Colonic mucosa (tissue), 4 donors: Measurements from ENCODE around the gene TMEM121B. TPM values are rescaled to one million over a fixed set of nuclear protein-coding genes. Genes with fewer than 3 reads are reported as not detected.

ENCODE experiments used
- DNase-seq: peaks from one replicate; pipeline ENCODE4 v3.0.0-alpha.2; 2020
- H3K27ac ChIP-seq: fragments of 200-600 bp; one replicate; pipeline ENCODE4 v1.8.0; 2021
- H3K27me3 ChIP-seq: fragments of 200-600 bp; one replicate; pipeline ENCODE4 v1.8.0; 2021
- H3K36me3 ChIP-seq: fragments of 200-600 bp; one replicate; pipeline ENCODE4 v1.8.0; 2021
- H3K4me1 ChIP-seq: fragments of 200-600 bp; one replicate; pipeline ENCODE4 v1.8.0; 2021; ENCODE audit warnings: mild to moderate bottlenecking
- H3K4me3 ChIP-seq: fragments of 200-600 bp; one replicate; pipeline ENCODE4 v1.8.0; 2021
- H3K9ac ChIP-seq, 2 donors: one replicate each; pipeline ENCODE4 v1.7.0; 2013; ENCODE audit warnings: control low read depth in 2 of 2, low read depth in 2 of 2, low read length in 2 of 2
- H3K9me3 ChIP-seq: fragments of 200-600 bp; one replicate; pipeline ENCODE4 v1.8.0; 2021
- intact Hi-C: fragments of 100-400 bp; cut with DNase I; formaldehyde crosslinking; loops from one replicate; pipeline ENCODE4 v1.14.1; 2022
- total RNA-seq, 2 donors: library from RNA; stranded (reverse); fragmentation: NEBNext Ultra II Directional in 1 of 2; extraction: Animal tissue kit (Norgen Biotek cat#: 25700) in 1 of 2; gene quantifications; one replicate each; pipeline ENCODE4 v1.2.1, GENCODE V29; 2021
- TF ChIP-seq, protein P1 (sequence below): fragments of 200-600 bp; IDR thresholded peaks from one replicate; pipeline ENCODE4 v1.8.0; 2022; ENCODE audit warnings: antibody characterized with exemption, mild to moderate bottlenecking
- donor health status: healthy.
- donor health status: DM: no; HTN: no; CAD: no.
- donor health status: DM: no; HTN: no; CAD: no.

Gene TMEM121B
- total RNA-seq, 2 donors from 2014 or later: 0.12 to 0.64 TPM

DNA sequence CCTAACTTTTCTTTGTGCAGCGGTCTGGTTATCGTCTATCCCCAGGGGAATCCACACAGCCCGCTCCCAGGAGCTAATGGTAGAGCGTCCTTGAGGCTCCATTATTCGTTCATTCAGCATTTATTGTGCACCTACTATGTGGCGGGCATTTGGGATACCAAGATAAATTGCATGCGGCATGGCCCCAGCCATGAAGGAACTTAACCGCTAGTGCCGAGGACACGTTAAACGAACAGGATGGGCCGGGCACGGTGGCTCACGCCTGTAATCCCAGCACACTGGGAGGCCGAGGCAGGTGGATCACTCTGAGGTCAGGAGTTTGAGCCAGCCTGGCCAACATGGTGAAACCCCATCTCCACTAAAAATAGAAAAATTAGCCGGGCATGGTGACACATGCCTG, 11.2 kb downstream of the TMEM121B start:
- intact Hi-C loops: no loop called here
- no peaks in the 10 kb centered on the region for H3K9me3 ChIP-seq

DNA sequence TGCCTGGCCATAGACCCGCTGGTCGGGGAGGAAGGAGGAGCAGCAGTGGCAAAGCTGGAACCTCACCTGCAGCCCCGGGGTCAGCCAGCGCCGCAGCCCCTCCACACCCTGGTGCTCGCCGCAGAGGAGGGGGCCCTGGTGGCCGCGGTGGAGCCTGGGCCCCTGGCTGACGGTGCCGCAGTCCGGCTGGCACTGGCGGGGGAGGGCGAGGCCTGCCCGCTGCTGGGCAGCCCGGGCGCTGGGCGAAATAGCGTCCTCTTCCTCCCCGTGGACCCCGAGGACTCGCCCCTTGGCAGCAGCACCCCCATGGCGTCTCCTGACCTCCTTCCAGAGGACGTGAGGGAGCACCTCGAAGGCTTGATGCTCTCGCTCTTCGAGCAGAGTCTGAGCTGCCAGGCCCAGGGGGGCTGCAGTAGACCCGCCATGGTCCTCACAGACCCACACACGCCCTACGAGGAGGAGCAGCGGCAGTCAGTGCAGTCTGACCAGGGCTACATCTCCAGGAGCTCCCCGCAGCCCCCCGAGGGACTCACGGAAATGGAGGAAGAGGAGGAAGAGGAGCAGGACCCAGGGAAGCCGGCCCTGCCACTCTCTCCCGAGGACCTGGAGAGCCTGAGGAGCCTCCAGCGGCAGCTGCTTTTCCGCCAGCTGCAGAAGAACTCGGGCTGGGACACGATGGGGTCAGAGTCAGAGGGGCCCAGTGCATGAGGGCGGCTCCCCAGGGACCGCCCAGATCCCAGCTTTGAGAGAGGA, 11.9 kb downstream of the TMEM121B start:
- H3K9ac ChIP-seq: no peak overlapping the region
- peaks cover 4% of the 10 kb centered on the region for H3K36me3 ChIP-seq
- H3K27me3 ChIP-seq: no peaks in the 10 kb centered on the region
- no peak overlapping the region for H3K4me3 ChIP-seq
- TF ChIP-seq, protein P1, sequence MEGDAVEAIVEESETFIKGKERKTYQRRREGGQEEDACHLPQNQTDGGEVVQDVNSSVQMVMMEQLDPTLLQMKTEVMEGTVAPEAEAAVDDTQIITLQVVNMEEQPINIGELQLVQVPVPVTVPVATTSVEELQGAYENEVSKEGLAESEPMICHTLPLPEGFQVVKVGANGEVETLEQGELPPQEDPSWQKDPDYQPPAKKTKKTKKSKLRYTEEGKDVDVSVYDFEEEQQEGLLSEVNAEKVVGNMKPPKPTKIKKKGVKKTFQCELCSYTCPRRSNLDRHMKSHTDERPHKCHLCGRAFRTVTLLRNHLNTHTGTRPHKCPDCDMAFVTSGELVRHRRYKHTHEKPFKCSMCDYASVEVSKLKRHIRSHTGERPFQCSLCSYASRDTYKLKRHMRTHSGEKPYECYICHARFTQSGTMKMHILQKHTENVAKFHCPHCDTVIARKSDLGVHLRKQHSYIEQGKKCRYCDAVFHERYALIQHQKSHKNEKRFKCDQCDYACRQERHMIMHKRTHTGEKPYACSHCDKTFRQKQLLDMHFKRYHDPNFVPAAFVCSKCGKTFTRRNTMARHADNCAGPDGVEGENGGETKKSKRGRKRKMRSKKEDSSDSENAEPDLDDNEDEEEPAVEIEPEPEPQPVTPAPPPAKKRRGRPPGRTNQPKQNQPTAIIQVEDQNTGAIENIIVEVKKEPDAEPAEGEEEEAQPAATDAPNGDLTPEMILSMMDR: no peak
- no peaks in the 10 kb centered on the region for H3K9me3 ChIP-seq
- DNase-seq: no peak
- no peaks in the 10 kb centered on the region for H3K4me1 ChIP-seq
- no peak overlapping the region for H3K27ac ChIP-seq
- intact Hi-C loops: no loop called here

More for the DNA sequence above, 11.2 kb downstream of the TMEM121B start:
- no peaks in the 10 kb centered on the region for H3K4me1 ChIP-seq
- DNase-seq: no peak
- peaks cover 4% of the 10 kb centered on the region for H3K36me3 ChIP-seq
- no peak overlapping the region for H3K27ac ChIP-seq
- no peak overlapping the region for H3K9ac ChIP-seq
- H3K4me3 ChIP-seq: no peak overlapping the region
- TF ChIP-seq, protein P1: no peak
- H3K27me3 ChIP-seq: no peaks in the 10 kb centered on the region

DNA sequence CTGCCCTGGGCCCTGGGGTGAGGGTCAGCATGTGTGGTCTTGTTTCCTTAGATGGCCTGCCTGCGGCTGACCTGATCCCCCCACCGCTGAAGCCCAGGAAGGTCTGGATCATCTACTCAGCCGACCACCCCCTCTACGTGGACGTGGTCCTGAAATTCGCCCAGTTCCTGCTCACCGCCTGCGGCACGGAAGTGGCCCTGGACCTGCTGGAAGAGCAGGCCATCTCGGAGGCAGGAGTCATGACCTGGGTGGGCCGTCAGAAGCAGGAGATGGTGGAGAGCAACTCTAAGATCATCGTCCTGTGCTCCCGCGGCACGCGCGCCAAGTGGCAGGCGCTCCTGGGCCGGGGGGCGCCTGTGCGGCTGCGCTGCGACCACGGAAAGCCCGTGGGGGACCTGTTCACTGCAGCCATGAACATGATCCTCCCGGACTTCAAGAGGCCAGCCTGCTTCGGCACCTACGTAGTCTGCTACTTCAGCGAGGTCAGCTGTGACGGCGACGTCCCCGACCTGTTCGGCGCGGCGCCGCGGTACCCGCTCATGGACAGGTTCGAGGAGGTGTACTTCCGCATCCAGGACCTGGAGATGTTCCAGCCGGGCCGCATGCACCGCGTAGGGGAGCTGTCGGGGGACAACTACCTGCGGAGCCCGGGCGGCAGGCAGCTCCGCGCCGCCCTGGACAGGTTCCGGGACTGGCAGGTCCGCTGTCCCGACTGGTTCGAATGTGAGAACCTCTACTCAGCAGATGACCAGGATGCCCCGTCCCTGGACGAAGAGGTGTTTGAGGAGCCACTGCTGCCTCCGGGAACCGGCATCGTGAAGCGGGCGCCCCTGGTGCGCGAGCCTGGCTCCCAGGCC, 12.7 kb downstream of the TMEM121B start:
- Histone ChIP-seq H3K27me3 (no peaks in the 10 kb centered on the region), H3K9me3 (no peaks in the 10 kb centered on the region), H3K27ac (no peak overlapping the region), H3K36me3 (peaks cover 4% of the 10 kb centered on the region), H3K9ac (no peak overlapping the region), H3K4me3 (no peak overlapping the region), H3K4me1 (no peaks in the 10 kb centered on the region)
- intact Hi-C loops: no loop called here
- TF ChIP-seq, protein P1: no peak
- DNase-seq: no peak

DNA sequence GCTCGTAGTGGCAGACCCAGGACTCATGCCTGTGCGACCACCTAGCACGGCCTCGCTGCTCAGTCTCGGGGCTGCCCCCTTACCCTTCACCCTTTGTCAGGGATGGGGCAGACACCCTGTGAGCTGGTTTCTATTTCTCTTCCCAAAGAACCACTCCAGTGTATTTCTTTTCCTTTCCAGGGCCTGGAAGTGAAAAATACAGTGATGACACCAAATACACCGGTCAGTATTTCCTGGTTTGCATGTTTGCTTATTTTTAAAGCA, 13.7 kb downstream of the TMEM121B start:
- peaks cover 4% of the 10 kb centered on the region for H3K36me3 ChIP-seq
- H3K4me1 ChIP-seq: no peaks in the 10 kb centered on the region
- DNase-seq: no peak
- H3K27ac ChIP-seq: peak overlapping the region; percentile 1
- intact Hi-C loops: no loop called here
- no peak overlapping the region for H3K4me3 ChIP-seq
- no peaks in the 10 kb centered on the region for H3K27me3 ChIP-seq
- H3K9me3 ChIP-seq: no peaks in the 10 kb centered on the region
- TF ChIP-seq, protein P1: no peak
- no peak overlapping the region for H3K9ac ChIP-seq

DNA sequence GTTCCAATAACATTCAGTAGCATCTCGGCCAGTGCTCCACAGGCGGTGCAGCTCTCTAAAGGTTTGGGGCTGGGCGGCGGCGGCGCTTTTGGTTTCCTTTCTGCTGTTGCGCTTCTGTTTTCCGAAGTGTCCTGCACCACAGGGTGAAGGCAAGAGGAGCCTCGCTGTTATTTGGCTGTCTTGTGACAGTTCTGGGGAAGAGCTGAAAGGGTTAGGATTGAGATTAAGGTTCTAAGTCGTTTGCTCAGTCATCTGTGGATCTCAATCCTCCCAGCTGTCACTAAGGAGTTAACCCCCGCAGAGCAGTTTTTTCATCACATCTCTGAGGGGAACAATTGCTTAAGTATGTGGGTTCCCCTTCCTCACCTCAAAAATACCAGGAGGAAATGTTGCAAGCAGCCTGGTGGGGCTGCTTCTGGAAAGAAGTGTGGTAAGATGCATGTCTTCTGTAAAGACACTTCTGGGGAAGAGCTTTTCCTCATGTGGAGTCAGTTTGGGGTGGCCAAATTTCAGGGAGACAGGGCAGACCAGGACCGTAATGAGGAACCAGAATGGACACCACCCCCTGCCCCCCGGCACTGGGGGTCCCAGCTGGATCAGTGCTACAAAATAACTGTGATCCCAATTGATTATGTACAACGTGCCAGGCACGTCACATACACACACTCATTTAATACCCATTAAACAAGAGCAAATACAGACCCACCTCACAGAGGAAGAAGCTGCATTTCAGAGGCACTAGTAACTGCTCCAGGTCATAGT, 14.2 kb downstream of the TMEM121B start:
- peaks cover 4% of the 10 kb centered on the region for H3K36me3 ChIP-seq
- H3K27ac ChIP-seq: peak overlapping the region; percentile 1
- no peak for DNase-seq

More for the DNA sequence above, 14.2 kb downstream of the TMEM121B start:
- TF ChIP-seq, protein P1: no peak
- intact Hi-C loops: no loop called here
- Histone ChIP-seq H3K27me3 (no peaks in the 10 kb centered on the region), H3K9me3 (no peaks in the 10 kb centered on the region), H3K9ac (peak overlapping the region in 1 of 2 donors; percentile 24), H3K4me3 (no peak overlapping the region), H3K4me1 (no peaks in the 10 kb centered on the region)
